IMR-90 (cell line): ENCODE results near the gene CECR2. TPM values are rescaled to one million over a fixed set of nuclear protein-coding genes. Genes with fewer than 3 reads are reported as not detected.

Source experiments
- ATAC-seq: fragments of 200-7000 bp; cut with Tn5 transposase; 2 replicates; pipeline ENCODE4 v1.9.1; 2020; ENCODE audit warnings: low read depth, mild to moderate bottlenecking, moderate library complexity
- BruUV-seq: library from RNA; stranded (reverse); fragments of 400-500 nt; replicated peaks from 2 replicates; lab custom pipeline; 2021; lab: Mats Ljungman, UMichigan
- CTCF ChIA-PET: fragments of 300-600 bp; formaldehyde crosslinking; extraction: SDS; loops from one replicate; lab custom pipeline; 2021; ENCODE audit warnings: antibody characterized with exemption; lab: Yijun Ruan, JAX
- POLR2A ChIA-PET: fragments of 300-600 bp; sonication (Branson Sonifier 250); formaldehyde crosslinking; loops from one replicate; lab custom pipeline; 2022; ENCODE audit warnings: antibody characterized with exemption; ENCODE audit not compliant: unreplicated experiment; lab: Charles Lee
- DNase-seq: peaks from one replicate; pipeline ENCODE4 v3.0.0; 2013
- H2AFZ ChIP-seq: replicated peaks from 2 replicates; pipeline ENCODE3; 2013; ENCODE audit warnings: low read length, mild to moderate bottlenecking; ENCODE audit not compliant: poor library complexity
- H2AK5ac ChIP-seq: 2 replicates; pipeline ENCODE4 v1.6.1; 2013; ENCODE audit warnings: low read depth, low read length, inconsistent platforms
- H2AK9ac ChIP-seq: replicated peaks from 2 replicates; pipeline ENCODE3; 2013; ENCODE audit warnings: mild to moderate bottlenecking, low read depth, low read length, moderate library complexity; ENCODE audit not compliant: poor library complexity
- H2BK120ac ChIP-seq: 2 replicates; pipeline ENCODE4 v1.6.1; 2013; ENCODE audit warnings: low read depth, low read length, inconsistent platforms
- H2BK15ac ChIP-seq: 3 replicates; pipeline ENCODE4 v1.6.1; 2013; ENCODE audit warnings: low read depth, low read length, inconsistent platforms
- H2BK20ac ChIP-seq: 2 replicates; pipeline ENCODE4 v1.6.1; 2013; ENCODE audit warnings: low read depth, mild to moderate bottlenecking, inconsistent platforms, low read length, moderate library complexity
- H2BK5ac ChIP-seq: 2 replicates; pipeline ENCODE4 v1.6.1; 2013; ENCODE audit warnings: mild to moderate bottlenecking, low read depth, low read length, inconsistent platforms; ENCODE audit not compliant: poor library complexity, severe bottlenecking
- H3K14ac ChIP-seq: replicated peaks from 2 replicates; pipeline ENCODE4 v1.6.1; 2013; ENCODE audit warnings: low read depth, low read length, inconsistent platforms
- H3K18ac ChIP-seq: 2 replicates; pipeline ENCODE4 v1.6.1; 2013; ENCODE audit warnings: low read depth, low read length, control low read depth
- H3K23ac ChIP-seq: 2 replicates; pipeline ENCODE4 v1.6.1; 2013; ENCODE audit warnings: low read depth, low read length, inconsistent platforms
- H3K27ac ChIP-seq: 2 replicates; pipeline ENCODE4 v1.5.1; 2013; ENCODE audit warnings: mild to moderate bottlenecking, control low read depth, low read length; ENCODE audit not compliant: insufficient read depth
- H3K27me3 ChIP-seq: 2 replicates; pipeline ENCODE4 v1.6.1; 2013; ENCODE audit warnings: low read length; ENCODE audit not compliant: control insufficient read depth, insufficient read depth
- H3K36me3 ChIP-seq: 2 replicates; pipeline ENCODE4 v1.6.1; 2013; ENCODE audit warnings: low read length, mixed read lengths; ENCODE audit not compliant: control insufficient read depth, insufficient read depth
- H3K4ac ChIP-seq: 2 replicates; pipeline ENCODE4 v1.6.1; 2013; ENCODE audit warnings: low read depth, low read length, inconsistent platforms
- H3K4me1 ChIP-seq: 2 replicates; pipeline ENCODE4 v1.6.1; 2013; ENCODE audit warnings: low read length, mixed read lengths; ENCODE audit not compliant: control insufficient read depth, insufficient read depth
- H3K4me2 ChIP-seq: 2 replicates; pipeline ENCODE4 v1.6.1; 2013; ENCODE audit warnings: low read depth, mild to moderate bottlenecking, control low read depth, low read length, moderate library complexity
- H3K4me3 ChIP-seq: 2 replicates; pipeline ENCODE4 v1.5.1; 2013; ENCODE audit warnings: low read depth, mild to moderate bottlenecking, control low read depth, low read length, moderate library complexity; ENCODE audit not compliant: insufficient read depth
- H3K56ac ChIP-seq: 2 replicates; pipeline ENCODE4 v1.6.1; 2013; ENCODE audit warnings: low read length, inconsistent platforms; ENCODE audit not compliant: insufficient read depth; ENCODE audit errors: extremely low read depth
- H3K79me1 ChIP-seq, 2 experiments: 2 replicates each; pipeline ENCODE4 v1.6.1; 2013; ENCODE audit warnings: low read length in 2 of 2, inconsistent platforms in 1 of 2, low read depth in 1 of 2
- H3K9ac ChIP-seq: 2 replicates; pipeline ENCODE4 v1.6.1; 2013; ENCODE audit warnings: low read depth, low read length, control low read depth
- H3K9me1 ChIP-seq: 2 replicates; pipeline ENCODE4 v1.6.1; 2013; ENCODE audit warnings: low read length, inconsistent platforms; ENCODE audit not compliant: insufficient read depth
- H3K9me3 ChIP-seq: 2 replicates; pipeline ENCODE4 v1.6.1; 2013; ENCODE audit warnings: low read length; ENCODE audit not compliant: control insufficient read depth, insufficient read depth
- H4K20me1 ChIP-seq: 2 replicates; pipeline ENCODE4 v1.6.1; 2013; ENCODE audit warnings: low read length, inconsistent platforms; ENCODE audit not compliant: insufficient read depth
- H4K5ac ChIP-seq: 2 replicates; pipeline ENCODE4 v1.6.1; 2013; ENCODE audit warnings: mild to moderate bottlenecking, low read depth, low read length, control low read depth
- H4K8ac ChIP-seq, 2 experiments: 2 replicates each; pipeline ENCODE4 v1.6.1; 2013; ENCODE audit warnings: low read depth in 2 of 2, low read length in 2 of 2, control low read depth in 1 of 2, inconsistent platforms in 1 of 2
- H4K91ac ChIP-seq: 2 replicates; pipeline ENCODE4 v1.6.1; 2013; ENCODE audit warnings: low read depth, low read length, inconsistent platforms; ENCODE audit not compliant: insufficient read depth
- BHLHE40 ChIP-seq: fragments of 150-350 bp; IDR thresholded peaks from 2 replicates; pipeline ENCODE4 v1.6.1; 2016; ENCODE audit warnings: mild to moderate bottlenecking, low read depth, low read length
- CHD1 ChIP-seq: IDR thresholded peaks from 2 replicates; pipeline ENCODE4 v1.6.1; 2012; ENCODE audit warnings: low read depth, low read length, improper control_type of control experiment
- CTCF ChIP-seq: conservative IDR thresholded peaks from 2 replicates; pipeline ENCODE4 v1.5.1; 2012; ENCODE audit warnings: mild to moderate bottlenecking, low read depth, low read length, improper control_type of control experiment
- MXI1 ChIP-seq: IDR thresholded peaks from 2 replicates; pipeline ENCODE4 v1.6.1; 2012; ENCODE audit warnings: low read depth, mild to moderate bottlenecking, low read length, moderate library complexity, borderline replicate concordance
- NFE2L2 ChIP-seq: fragments of 150-350 bp; IDR thresholded peaks from 2 replicates; pipeline ENCODE4 v1.6.1; 2016; ENCODE audit warnings: low read depth, mild to moderate bottlenecking, low read length
- POLR2A ChIP-seq: IDR thresholded peaks from 2 replicates; pipeline ENCODE4 v1.6.1; 2012; ENCODE audit warnings: mild to moderate bottlenecking, low read depth, low read length
- RAD21 ChIP-seq: IDR thresholded peaks from 2 replicates; pipeline ENCODE4 v1.6.1; 2012; ENCODE audit warnings: low read length, improper control_type of control experiment
- RCOR1 ChIP-seq: IDR thresholded peaks from 2 replicates; pipeline ENCODE4 v1.6.1; 2012; ENCODE audit warnings: mild to moderate bottlenecking, low read length, improper control_type of control experiment; ENCODE audit not compliant: insufficient replicate concordance
- RFX5 ChIP-seq: IDR thresholded peaks from 2 replicates; pipeline ENCODE4 v1.8.0; 2012; ENCODE audit warnings: low read depth, mild to moderate bottlenecking, low read length, moderate library complexity
- WGBS, 2 experiments: methylation state at CpG; one replicate each; pipeline versions ENCODE4 v1.1.5 to v1.1.7; 2013; ENCODE audit warnings: missing lambda C conversion rate in 2 of 2; ENCODE audit not compliant: insufficient read length in 1 of 2; ENCODE audit errors: extremely low coverage in 2 of 2; 5-methylcytosine and 5-hydroxymethylcytosine counted together
- dilution Hi-C: fragments of 300-500 bp; cut with HindIII; formaldehyde crosslinking; loops from one replicate; pipeline ENCODE4 v1.14.3; 2018; ENCODE audit warnings: low sequenced_read_pairs; ENCODE audit not compliant: unreplicated experiment
- in situ Hi-C: fragments of 300-500 bp; cut with MboI; formaldehyde crosslinking; loops from 3 replicates; pipeline ENCODE4 v1.14.3; 2019; ENCODE audit warnings: low sequenced_read_pairs, inconsistent platforms, mixed read lengths
- intact Hi-C: fragments of 100-400 bp; cut with micrococcal nuclease; formaldehyde crosslinking; loops from 2 replicates; pipeline ENCODE4 v1.10.0; 2022
- polyA plus RNA-seq, 3 experiments: library from polyadenylated mRNA; depleted of rRNA; stranded (reverse); fragments of >200 nt; gene quantifications; 2 replicates each; pipeline ENCODE4 v1.2.3, GENCODE V29; 2012; ENCODE audit warnings: low replicate concordance in 1 of 3
- total RNA-seq: library from RNA; depleted of rRNA; stranded (reverse); fragments of >200 nt; gene quantifications from 2 replicates; pipeline ENCODE4 v1.2.3, GENCODE V29; 2012
- TF ChIP-seq, protein P1 (sequence below): fragments of 150-350 bp; IDR thresholded peaks from 2 replicates; pipeline ENCODE4 v1.6.1; 2017; ENCODE audit warnings: mild to moderate bottlenecking, antibody characterized with exemption, low read length, low read depth
- TF ChIP-seq, protein P2 (sequence below): fragments of 150-350 bp; IDR thresholded peaks from 2 replicates; pipeline ENCODE4 v1.6.1; 2016; ENCODE audit warnings: low read depth, mild to moderate bottlenecking, low read length, moderate library complexity, borderline replicate concordance

The CECR2 gene
- total and polyA plus RNA-seq, 2 of the 4 experiments (the other 2 are of a cell fraction) = under 0.01 TPM; not detected in 1

- H2BK5ac ChIP-seq = no peak overlapping the region
- no peaks in the 10 kb centered on the region for H3K27me3 ChIP-seq
- no peak overlapping the region for H2BK15ac ChIP-seq
- no peak overlapping the region for H3K56ac ChIP-seq
- intact Hi-C loops = no loop called here
- no peak overlapping the region for H3K27ac ChIP-seq
- TF ChIP-seq, protein P1, sequence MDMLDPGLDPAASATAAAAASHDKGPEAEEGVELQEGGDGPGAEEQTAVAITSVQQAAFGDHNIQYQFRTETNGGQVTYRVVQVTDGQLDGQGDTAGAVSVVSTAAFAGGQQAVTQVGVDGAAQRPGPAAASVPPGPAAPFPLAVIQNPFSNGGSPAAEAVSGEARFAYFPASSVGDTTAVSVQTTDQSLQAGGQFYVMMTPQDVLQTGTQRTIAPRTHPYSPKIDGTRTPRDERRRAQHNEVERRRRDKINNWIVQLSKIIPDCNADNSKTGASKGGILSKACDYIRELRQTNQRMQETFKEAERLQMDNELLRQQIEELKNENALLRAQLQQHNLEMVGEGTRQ = no peak
- TF ChIP-seq POLR2A (no peak), RAD21 (no peak), RFX5 (no peak), RCOR1 (no peak), NFE2L2 (no peak), CTCF (no peak), MXI1 (no peak), BHLHE40 (no peak), CHD1 (no peak)
- TF ChIP-seq, protein P2, sequence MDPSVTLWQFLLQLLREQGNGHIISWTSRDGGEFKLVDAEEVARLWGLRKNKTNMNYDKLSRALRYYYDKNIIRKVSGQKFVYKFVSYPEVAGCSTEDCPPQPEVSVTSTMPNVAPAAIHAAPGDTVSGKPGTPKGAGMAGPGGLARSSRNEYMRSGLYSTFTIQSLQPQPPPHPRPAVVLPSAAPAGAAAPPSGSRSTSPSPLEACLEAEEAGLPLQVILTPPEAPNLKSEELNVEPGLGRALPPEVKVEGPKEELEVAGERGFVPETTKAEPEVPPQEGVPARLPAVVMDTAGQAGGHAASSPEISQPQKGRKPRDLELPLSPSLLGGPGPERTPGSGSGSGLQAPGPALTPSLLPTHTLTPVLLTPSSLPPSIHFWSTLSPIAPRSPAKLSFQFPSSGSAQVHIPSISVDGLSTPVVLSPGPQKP = no peak
- H3K4me2 ChIP-seq = no peak overlapping the region
- H3K79me1 ChIP-seq = no peaks in the 10 kb centered on the region
- H4K91ac ChIP-seq = no peak overlapping the region
- WGBS, 2 experiments = 68% methylated on average over 4 of the region's 11 CpGs; no CpG with 5 or more reads in 1 of the 2 experiments
- no peak overlapping the region for H4K8ac ChIP-seq
- no peak overlapping the region for H2BK20ac ChIP-seq
- ChIA-PET CTCF (no interaction called here), POLR2A (interaction anchor here (0.6 kb wide), 1 partner anchor 11 kb away, joined by 3 read pairs; no protein-coding TSS in a partner anchor)
- H3K4me3 ChIP-seq = no peak overlapping the region
- ATAC-seq = no peak
- no peaks in the 10 kb centered on the region for H3K4me1 ChIP-seq
- H3K4ac ChIP-seq = no peak overlapping the region
- H2AK5ac ChIP-seq = no peak overlapping the region
- no peak overlapping the region for H3K14ac ChIP-seq
- H2AK9ac ChIP-seq = no peak overlapping the region
- no peaks in the 10 kb centered on the region for H3K9me1 ChIP-seq
- no peak overlapping the region for H4K5ac ChIP-seq
- no TSS peak for BruUV-seq
- no peaks in the 10 kb centered on the region for H4K20me1 ChIP-seq
- dilution Hi-C loops = no loop called here
- no peak overlapping the region for H3K23ac ChIP-seq
- H2AFZ ChIP-seq = no peak overlapping the region
- no peak for DNase-seq
- no peaks in the 10 kb centered on the region for H3K36me3 ChIP-seq
- H2BK120ac ChIP-seq = no peak overlapping the region
- in situ Hi-C loops = no loop called here
- no peak overlapping the region for H3K9ac ChIP-seq
- H3K18ac ChIP-seq = no peak overlapping the region
- no peaks in the 10 kb centered on the region for H3K9me3 ChIP-seq
Observed at GRCh38 chr22:17397756-17398547, 28.7 kb downstream of the CECR2 start.
